HG02763 (cell line): ENCODE measurements around the gene ARVCF.

Source experiments
- ATAC-seq: cut with Tn5 transposase; IDR thresholded peaks from one replicate; pipeline ENCODE4 v1.9.1; 2021; ENCODE audit warnings: mild to moderate bottlenecking, moderate library complexity; ENCODE audit not compliant: unreplicated experiment

Gene ARVCF

DNA sequence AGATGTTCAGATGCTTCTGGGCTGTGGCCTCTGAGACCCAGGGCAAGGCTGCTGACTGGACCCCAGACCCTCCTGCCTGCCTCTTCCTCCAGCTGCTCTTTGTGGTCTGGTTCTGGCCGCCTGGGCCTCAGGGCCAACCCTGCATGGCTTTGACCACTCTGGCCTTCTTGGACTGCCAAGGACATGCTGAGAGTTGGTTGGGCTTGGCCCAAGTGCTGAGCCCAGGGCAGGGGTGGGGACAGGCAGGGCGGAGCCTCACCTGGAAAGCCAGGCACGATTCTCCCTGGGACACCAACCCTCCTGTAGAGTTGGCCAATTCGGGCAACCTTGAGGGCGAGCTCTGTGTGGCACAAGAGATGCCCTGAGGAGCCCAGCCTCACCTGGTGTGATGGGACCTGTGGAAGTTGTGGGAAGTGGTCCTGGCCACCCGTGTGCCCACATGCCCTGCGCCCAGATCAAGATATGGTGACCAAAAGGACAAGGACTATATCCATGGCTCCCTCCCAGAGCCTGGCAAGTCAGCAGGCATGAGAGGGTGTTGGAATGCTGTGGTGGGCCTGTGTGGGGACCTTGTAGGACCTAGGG is 15.9 kb upstream of the ARVCF start:
- no peak for ATAC-seq

DNA sequence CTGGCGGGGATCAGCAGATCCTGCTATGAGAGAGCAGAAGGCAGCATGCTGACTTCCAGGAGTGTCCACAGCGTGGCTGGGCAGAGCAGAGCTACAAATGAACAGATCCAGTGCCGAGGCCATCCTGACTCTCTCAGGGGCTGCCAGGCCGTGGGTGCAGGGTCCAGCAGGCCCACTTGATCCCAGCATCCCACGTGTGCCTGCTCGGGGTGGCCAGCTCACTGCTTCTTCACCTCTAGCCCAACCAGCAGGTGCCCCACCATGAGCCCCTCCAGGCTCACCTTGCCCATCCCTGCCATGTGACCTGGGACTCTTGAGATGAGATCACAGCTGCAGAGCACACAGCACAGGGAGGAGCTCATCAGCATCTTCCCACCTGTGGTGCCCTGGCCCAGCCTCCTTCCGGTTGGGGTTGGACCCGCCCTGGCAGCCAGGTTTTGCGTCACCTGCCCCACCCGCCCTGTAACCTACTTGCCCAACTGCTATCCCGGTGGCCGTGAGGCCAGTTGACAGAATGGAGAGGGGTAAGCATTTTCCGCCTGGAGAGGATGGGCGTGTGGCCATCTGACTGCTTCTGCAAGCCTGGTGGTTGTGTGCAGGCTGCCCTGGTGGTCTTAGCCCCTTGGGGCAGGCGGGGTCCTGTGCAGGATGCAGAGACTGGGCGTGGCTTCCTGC is 15.2 kb upstream of the ARVCF start:
- no peak for ATAC-seq

DNA sequence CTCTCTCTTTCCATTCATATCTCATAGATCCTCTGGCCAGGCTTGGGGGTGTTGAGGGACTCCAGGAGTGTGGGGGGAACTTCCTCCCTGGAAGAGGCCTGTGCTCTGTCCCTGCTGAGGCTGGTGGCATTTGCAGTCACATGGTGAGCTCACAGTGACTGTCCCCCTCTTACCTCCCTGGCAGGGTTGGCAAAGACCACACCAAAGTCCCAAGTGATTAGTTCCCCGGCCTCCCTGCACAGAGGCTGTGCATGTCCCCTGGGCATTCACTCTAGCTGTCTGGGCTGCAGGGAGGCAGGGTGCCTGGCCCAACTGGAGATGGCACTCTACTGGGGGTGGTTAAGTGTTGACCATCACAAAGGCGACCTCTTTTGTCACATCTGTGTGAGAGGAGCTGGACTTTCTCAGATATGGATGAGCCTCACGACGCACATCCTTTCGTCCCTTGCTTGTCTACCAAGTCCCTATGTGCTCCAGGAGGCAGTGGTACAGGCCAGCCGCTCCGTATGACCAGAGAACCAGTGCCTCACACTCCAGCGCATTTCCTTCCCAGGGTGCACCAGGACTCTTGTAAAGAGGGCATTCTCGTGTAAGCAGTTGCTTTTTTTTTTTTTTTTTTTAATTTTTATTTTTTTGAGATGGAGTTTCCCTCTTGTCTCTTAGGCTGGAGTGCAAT is 13.1 kb upstream of the ARVCF start:
- no peak for ATAC-seq

DNA sequence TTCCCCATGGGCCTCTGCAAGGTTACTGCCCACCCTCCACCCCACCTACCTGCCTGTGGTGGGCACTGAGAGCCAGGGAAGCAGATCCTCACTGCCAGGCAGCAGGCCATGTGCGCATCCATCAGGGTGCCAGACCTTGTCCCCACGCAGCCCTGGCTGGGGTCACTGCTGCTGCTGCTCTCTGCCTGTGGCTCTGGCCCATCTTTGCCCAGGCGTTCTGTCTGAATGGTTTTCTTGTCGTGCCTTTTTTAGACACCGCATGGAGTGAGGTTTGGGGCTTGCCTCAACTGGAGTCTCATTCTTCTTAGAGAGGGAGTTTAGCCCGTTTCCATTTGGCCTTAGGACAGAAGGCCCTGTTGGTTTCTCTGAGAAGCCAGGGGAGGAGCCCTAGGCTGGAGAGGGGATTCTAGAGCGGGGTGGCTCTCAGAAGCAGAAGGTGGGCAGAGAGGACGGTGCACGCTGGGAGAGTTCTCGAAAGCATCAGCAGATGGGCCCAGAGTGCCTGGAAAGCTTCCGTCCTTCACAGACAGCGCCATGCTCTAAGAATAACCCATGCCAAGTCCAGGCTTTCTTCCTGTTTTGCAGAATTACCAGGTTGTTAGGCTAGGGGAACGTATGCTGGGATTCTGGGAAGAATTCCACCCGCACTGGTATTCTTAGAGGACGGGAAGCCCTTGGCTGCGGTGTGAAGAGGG is 12.4 kb upstream of the ARVCF start:
- no peak for ATAC-seq

DNA sequence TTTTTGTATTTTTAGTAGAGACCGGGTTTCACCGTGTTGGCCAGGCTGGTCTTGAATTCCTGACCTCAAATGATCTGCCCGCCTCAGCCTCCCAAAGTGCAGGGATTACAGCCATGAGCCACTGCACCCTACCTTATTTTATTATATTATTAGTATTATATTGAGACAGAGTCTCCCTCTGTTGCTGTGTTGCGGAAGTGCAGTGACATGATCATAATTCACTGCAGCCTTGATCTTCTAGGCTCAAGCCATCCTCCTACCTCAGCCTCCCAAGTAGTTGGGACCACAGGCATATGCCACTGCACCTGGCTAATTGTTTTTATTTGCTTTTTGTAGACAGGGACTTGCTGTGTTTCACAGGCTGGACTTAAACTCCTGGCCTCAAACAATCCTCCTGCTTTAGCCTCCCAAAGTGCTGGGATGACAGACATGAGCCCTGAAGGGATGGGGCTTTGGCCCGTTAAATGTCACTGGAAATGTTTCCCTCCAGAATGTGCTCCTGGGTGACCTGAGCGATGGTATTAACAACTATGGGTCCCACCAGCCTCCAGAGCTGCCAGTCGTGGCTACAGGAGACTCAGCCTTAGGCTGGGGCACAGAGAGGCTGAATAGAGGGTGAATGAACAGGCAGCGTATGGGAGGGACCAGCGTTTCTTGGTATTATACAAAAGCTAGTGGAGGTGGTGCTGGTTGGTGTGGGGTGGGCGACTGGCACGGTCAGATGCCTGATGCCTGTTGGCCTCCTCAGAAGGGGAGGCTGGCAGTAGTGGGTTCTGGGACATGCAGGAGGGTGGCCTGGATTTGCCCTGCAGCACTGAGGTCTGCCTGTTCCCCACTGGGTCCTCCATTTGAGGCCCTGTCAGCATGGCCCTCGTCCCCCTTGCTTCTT is 11.6 kb upstream of the ARVCF start:
- ATAC-seq: no peak

DNA sequence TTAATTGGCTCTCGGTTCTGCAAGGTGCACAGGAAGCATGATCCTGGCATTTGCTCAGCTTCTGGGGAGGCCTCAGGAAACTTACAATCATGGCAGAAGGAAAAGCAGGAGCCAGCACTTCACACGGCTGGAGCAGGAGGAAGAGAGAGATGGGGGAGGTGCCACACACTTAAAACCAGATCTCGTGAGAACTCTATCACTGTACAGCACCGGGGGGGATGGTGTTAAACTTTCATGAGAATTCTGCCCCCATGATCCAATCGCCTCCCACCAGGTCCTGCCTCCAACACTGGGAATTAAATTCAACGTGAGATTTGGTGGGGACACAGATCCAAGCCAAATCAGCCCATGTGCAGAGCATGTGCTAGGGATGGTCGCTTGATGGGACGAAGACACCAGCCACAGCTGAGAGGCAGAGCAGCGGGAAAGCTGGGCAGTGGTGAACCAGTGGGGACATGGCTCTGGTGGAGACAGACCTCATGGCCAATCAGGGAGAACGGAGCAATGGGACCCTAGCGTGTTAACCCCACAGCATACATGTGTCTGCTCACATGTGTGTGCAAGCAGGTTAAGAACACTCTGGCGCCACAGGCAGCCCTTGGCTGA is 10.5 kb upstream of the ARVCF start:
- no peak for ATAC-seq

DNA sequence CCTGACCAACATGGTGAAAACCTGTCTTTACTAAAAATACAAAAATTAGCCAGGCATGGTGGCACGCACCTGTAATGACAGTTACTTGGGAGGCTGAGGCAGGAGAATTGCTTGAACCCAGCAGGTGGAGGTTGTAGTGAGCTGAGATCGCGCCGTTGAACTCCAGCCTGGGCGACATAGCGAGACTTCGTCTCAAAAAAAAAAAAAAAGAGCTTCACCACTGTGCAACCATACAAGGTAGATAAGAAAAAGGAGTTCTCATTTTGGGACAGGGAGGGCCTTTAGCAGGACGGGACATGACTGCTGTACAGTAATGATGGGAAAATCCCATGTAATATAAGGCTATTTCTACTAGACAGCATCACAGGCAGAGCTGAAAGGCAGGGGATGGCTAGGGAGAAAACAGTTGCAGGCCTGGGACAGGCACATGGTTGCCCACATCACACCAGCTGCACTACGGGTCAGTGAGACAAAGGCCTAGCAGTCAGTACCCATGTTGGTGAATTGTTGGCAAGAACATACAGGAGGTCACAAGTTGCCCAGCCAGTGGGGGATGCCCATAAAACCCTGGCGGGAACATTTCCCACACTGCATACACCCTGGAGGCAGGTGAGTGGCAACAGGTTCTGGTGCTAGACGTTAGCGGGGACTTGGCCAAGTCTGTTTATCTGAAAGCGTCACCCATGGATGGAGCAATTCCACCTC is 9.7 kb upstream of the ARVCF start:
- ATAC-seq: no peak

DNA sequence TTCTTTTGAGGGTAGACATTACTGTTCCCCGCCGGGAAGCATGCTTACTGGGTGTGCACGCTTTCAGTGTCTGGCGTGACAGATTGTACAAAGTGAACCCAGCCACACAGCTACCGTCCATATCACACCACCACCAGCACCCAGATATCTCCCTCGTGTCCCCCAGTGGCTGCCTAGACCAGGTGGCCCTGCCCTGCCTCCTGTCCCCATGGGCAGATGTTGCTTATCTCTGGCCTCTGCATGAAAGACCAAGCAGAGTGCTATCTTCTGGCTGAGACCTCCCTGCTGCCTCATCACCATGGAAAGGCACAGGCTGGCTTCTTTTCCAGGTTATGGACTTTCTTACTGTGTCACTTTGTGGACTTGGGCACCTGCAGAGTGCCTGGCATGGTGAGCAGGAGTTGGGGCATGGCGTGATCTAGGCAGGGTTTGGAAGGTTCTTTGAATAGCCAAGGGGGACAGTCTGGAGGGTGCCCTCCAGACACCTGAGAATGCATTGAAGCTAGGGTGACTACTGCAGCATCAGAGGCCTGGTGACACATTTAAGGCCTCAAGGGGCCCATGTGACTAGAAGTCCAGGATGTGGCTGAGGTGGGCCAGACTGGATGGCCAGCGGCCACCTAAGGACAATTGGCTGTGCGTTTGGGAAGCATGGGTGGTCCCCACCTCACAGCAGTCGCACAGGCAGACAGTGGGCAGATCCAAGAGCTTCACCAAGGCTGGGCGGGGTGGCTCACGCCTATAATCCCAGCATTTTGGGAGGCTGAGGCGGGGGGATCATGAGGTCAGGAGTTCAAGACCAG is 9.0 kb upstream of the ARVCF start:
- no peak for ATAC-seq

DNA sequence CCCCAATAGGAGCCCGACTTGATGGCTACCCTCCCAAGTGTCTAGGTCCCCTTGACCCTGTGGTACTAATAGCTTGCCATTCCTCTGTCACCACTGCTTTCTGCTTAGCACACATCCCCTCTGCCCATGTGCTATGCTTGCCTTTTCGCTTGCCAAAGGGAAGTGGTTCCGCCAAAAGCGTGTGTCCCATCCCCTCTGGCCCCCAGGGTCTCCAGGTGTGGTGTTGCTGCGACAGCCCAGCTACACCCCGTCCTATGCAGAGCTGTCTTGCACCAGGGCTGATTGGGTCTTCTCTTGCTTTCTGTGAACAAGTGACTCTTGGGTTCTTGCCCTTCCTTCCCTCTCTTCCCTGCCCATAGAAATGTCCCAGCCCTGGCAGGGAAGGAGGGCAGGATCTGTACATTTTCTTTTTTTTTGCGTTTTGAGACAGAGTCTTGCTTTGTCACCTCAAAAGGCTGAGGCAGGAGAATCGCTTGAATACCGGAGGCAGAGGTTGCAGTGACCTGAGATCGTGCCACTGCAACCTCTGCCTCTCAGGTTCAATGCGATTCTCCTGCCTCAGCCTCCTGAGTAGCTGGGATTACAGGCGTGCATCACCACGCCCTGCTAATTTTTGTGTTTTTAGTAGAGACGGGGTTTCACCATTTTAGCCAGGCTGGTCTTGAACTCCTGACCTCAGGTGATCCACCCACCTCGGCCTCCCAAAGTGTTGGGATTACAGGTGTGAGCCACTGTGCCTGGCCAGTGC is 8.2 kb upstream of the ARVCF start:
- ATAC-seq: no peak

DNA sequence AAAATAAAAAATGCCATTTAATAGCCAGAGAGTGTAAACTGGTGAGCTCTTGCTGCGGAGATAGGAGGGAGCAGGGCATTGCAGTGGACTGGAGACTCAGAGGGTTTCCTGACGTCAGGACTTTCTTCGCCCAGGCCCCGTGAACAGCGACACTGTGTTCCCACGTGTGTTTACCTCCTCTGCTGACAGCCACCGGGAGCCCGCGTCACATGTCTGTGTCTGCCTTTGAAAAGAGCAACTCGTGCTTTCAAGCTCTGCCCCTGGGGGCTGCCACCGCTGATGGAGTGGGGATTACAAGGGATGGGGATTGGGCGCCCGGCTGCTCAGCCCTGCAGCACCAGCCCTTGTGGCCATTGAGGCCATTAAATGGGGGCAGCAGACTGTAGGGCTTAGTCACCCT is 7.6 kb upstream of the ARVCF start:
- no peak for ATAC-seq

DNA sequence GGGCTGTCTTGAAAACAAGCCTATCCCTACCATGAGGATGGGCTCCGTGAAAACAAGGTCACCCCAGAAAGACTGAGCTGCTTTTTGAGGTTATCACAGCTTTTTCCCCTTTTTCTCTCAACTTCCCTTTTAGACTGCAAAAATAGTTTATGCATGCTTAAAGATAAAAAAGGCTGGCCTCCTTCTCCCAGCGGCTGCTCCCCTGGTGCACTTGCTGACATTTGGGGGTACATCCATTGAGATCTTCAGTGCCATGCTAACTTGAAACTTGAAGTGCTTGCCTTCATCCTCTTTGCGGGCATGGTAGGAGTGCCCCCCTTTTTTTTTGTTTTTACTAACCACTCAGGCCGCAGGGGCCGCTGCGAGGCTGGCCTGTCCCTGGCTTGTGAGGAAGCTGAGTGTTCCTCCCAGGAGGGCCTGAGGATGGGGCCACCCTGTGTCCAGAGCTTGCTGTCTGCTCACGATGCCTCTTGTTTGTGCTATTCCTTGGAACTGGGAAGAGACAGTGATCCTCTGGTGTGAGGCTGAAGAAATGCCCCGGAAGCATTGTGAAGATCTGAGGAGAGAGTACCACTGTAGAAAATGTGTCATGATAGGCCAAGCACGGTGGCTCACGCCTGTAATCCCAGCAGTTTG is 6.5 kb upstream of the ARVCF start:
- ATAC-seq: no peak

DNA sequence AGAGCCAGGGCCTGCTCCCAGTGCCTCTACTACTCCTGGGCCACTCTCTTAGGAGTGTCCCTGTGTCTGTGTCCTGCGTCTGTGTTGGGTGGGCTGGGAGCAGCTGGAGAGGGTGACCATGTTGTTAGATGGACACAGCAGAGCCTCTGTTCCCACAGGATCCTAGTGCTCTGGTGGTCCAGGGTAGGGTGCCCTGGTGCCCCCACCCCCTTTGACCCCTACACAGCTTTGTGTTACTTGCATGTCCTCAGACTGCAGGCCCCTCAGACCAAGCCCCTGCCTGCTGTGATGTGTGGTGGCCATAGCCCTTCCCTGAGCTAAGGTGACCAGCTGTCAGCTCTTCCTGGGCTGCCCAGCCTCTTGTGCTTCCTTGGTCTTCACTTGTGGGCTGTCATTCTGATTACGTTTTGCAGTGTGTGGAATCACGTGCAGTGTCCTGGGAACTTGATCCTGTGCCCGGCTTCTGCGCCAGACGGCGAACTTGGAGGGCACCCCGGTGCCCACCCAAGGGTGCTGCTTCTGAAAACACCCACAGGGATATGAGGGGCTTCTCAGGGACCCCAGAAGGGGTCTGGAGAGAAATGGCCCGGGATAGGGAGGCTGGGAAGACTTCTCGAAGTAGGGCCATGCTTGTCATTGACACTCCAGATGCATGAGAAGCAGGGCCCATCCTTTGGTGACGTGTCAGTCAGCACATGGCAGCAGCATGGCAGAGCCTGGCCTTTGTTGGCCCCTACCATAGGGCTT is 5.8 kb upstream of the ARVCF start:
- no peak for ATAC-seq

DNA sequence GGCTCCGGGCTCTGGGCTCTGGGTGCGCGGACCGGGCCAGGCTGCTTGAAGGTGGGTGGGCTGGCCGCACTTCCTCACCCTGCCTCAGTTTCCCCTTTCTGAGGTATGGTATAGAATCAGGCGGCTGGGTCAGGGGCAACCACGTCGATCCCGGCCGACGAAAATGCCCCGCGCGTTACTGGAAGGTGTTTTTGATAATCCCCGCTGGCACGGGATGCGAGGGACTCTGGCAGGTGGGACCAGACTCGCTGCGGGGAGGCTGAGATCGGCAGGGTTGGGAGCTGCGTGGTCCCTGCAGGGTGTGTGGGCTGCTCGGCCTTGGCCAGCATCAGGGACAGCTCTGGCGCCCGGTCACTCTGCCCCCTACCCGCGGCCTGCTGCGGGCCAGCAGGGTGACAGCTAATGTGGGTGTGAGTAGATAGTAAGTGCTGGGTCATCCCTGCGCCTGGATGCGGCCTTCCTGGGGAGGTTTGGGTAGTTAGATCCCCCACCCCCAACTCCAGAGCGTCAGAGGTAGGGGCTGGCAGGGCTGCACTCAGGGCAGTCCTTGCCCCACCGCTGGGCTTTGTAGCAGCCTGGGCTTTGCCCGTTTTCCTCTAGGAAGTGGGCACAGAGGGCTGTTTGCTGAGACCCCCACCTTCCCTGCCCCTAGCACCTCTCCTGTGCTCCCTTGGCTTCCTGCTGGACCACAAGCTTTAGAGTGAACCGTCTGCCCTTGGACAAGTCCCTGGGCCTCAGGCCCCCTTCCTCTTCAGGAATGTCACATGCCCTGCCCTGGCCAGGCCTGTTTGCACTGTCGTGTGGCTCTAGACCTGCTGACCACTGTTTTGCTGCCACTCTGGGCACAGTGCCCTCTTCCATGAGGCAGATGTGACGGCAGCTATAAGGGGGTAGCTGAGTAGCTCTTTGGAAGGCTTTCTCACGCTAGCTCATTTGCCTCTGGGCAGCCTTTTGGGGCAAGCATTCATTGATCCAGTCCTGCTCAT is 4.9 kb upstream of the ARVCF start:
- ATAC-seq: no peak

DNA sequence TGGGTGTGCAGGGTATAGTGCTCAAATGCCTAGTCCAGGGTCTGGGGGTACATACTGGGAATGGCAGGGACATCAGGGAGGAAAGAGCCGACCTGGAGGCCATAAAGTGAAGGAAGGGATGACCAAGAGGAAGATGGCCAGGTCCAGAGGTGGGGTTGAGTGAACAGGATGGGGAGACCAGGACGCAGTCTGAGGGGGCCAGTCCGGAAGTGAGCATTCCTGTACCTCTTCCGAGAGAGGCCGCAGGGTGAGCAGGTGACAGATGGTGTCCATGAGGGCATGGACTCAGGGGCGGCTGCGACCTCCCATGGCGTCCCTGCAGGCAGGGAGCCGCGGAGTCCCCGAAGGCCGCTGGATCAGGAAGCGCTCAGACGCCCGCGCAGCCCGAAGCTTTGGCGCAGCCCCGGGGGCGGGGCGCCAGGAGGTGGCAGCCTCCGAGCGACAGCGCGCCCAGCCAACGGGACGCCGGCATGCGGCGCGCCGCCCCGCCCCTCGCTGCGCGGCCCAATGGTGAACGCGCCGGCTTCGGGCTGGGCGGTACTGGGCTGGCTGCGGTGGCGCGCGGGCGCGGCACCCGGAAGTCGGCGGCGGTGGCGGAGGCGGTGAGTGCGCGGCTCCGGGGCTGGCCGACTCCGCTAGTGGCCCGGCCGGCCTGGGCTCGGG is 4.0 kb upstream of the ARVCF start, which contains the start of gene TANGO2:
TSS of gene TANGO2 (plus strand) at position 578 of the 663 bp plus-strand sequence. CDS start 15,689 bp downstream, outside the sequence.
- peak; percentile 75 for ATAC-seq
